ENCODE results near the gene MIER2.
A peak's percentile ranks its signal among the peaks of the same experiment; 100 is the strongest.
"Not testable (repeated sequence)": the region's sequence is repeated elsewhere in the genome, so short reads cannot be mapped to it uniquely, and the experiment has no call there.

The MIER2 gene

GRCh38 chr19:279231-279630, 65.4 kb downstream of the MIER2 start:
- Mint-ChIP-seq H3K9me3 (no peaks in the 10 kb centered on the region), H3K4me3 (no peak overlapping the region), H3K27ac (no peak overlapping the region), H3K36me3 (no peaks in the 10 kb centered on the region), H3K27me3 (peaks cover 46 to 73% of the 10 kb centered on the region in 2 donors), H3K4me1 (no peaks in the 10 kb centered on the region)
- no peak for DNase-seq
- ATAC-seq (replicated peaks) = no peak

- no peaks in the 10 kb centered on the region for H3K9me3 Mint-ChIP-seq
- H3K4me3 Mint-ChIP-seq = no peak overlapping the region
- H3K4me1 Mint-ChIP-seq = no peaks in the 10 kb centered on the region
- H3K36me3 Mint-ChIP-seq = no peaks in the 10 kb centered on the region
- no peak overlapping the region for H3K27ac Mint-ChIP-seq
- peaks cover 40 to 69% of the 10 kb centered on the region in 2 donors for H3K27me3 Mint-ChIP-seq
- DNase-seq (no peak), ATAC-seq (replicated peaks) (no peak)
These were observed 66.9 kb downstream of the MIER2 start for GRCh38 chr19:277581-278165.

GRCh38 chr19:277131-277530, 67.5 kb downstream of the MIER2 start:
- no peak overlapping the region for H3K27ac Mint-ChIP-seq
- no peaks in the 10 kb centered on the region for H3K4me1 Mint-ChIP-seq
- H3K9me3 Mint-ChIP-seq = no peaks in the 10 kb centered on the region
- peaks cover 38 to 70% of the 10 kb centered on the region in 2 donors for H3K27me3 Mint-ChIP-seq
- DNase-seq (no peak), ATAC-seq (replicated peaks) (no peak)
- no peaks in the 10 kb centered on the region for H3K36me3 Mint-ChIP-seq
- H3K4me3 Mint-ChIP-seq = no peak overlapping the region

GRCh38 chr19:275958-276646, 68.5 kb downstream of the MIER2 start:
- H3K36me3 Mint-ChIP-seq = no peaks in the 10 kb centered on the region
- H3K27me3 Mint-ChIP-seq = peaks cover 34 to 70% of the 10 kb centered on the region in 2 donors
- DNase-seq = no peak
- H3K4me1 Mint-ChIP-seq = no peaks in the 10 kb centered on the region
- H3K27ac Mint-ChIP-seq = no peak overlapping the region
- ATAC-seq (replicated peaks) = no peak
- H3K4me3 Mint-ChIP-seq = no peak overlapping the region
- H3K9me3 Mint-ChIP-seq = no peaks in the 10 kb centered on the region

GRCh38 chr19:275000-275399, 69.6 kb downstream of the MIER2 start:
- no peaks in the 10 kb centered on the region for H3K36me3 Mint-ChIP-seq
- H3K9me3 Mint-ChIP-seq = no peaks in the 10 kb centered on the region
- no peak overlapping the region for H3K4me3 Mint-ChIP-seq
- H3K27me3 Mint-ChIP-seq = peaks cover 39 to 67% of the 10 kb centered on the region in 2 donors
- DNase-seq (no peak), ATAC-seq (replicated peaks) (no peak)
- no peaks in the 10 kb centered on the region for H3K4me1 Mint-ChIP-seq
- no peak overlapping the region for H3K27ac Mint-ChIP-seq

GRCh38 chr19:273393-273792, 71.2 kb downstream of the MIER2 start:
- no peaks in the 10 kb centered on the region for H3K9me3 Mint-ChIP-seq
- ATAC-seq (replicated peaks) (no peak), DNase-seq (no peak)
- H3K36me3 Mint-ChIP-seq = no peaks in the 10 kb centered on the region
- no peak overlapping the region for H3K4me3 Mint-ChIP-seq
- no peaks in the 10 kb centered on the region for H3K4me1 Mint-ChIP-seq
- no peak overlapping the region for H3K27ac Mint-ChIP-seq
- peaks cover 40 to 70% of the 10 kb centered on the region in 2 donors for H3K27me3 Mint-ChIP-seq

GRCh38 chr19:271856-272255, 72.7 kb downstream of the MIER2 start:
- H3K27me3 Mint-ChIP-seq = peaks cover 41 to 69% of the 10 kb centered on the region in 2 donors
- peaks cover 5 to 7% of the 10 kb centered on the region in 2 donors for H3K4me1 Mint-ChIP-seq
- H3K36me3 Mint-ChIP-seq = no peaks in the 10 kb centered on the region
- H3K27ac Mint-ChIP-seq = no peak overlapping the region
- H3K4me3 Mint-ChIP-seq = no peak overlapping the region
- H3K9me3 Mint-ChIP-seq = no peaks in the 10 kb centered on the region
- DNase-seq (no peak), ATAC-seq (replicated peaks) (no peak)

- H3K27ac Mint-ChIP-seq; DNase-seq; H3K9me3 Mint-ChIP-seq; H3K36me3 Mint-ChIP-seq; H3K4me1 Mint-ChIP-seq; H3K4me3 Mint-ChIP-seq; ATAC-seq (replicated peaks): not testable (repeated sequence)
- peaks cover 44 to 71% of the 10 kb centered on the region in 2 donors for H3K27me3 Mint-ChIP-seq
These were observed 73.8 kb downstream of the MIER2 start for GRCh38 chr19:270766-271318.

- Mint-ChIP-seq H3K9me3 (no peaks in the 10 kb centered on the region), H3K27me3 (peaks cover 48 to 69% of the 10 kb centered on the region in 2 donors), H3K27ac (no peak overlapping the region), H3K4me3 (no peak overlapping the region), H3K36me3 (no peaks in the 10 kb centered on the region), H3K4me1 (peaks cover 5 to 9% of the 10 kb centered on the region in 2 donors)
- DNase-seq (no peak), ATAC-seq (replicated peaks) (no peak)
These were observed 75.4 kb downstream of the MIER2 start for GRCh38 chr19:269241-269640.

GRCh38 chr19:262125-262524, 82.5 kb downstream of the MIER2 start:
- DNase-seq (no peak), ATAC-seq (replicated peaks) (peak; percentile 91 to 93)
- peaks cover 10 to 18% of the 10 kb centered on the region in 2 donors for H3K4me1 Mint-ChIP-seq
- H3K4me3 Mint-ChIP-seq = no peak overlapping the region
- H3K36me3 Mint-ChIP-seq = no peaks in the 10 kb centered on the region
- peaks cover 41 to 44% of the 10 kb centered on the region in 2 donors for H3K27me3 Mint-ChIP-seq
- H3K9me3 Mint-ChIP-seq = no peaks in the 10 kb centered on the region
- peak overlapping the region; percentile 83 for H3K27ac Mint-ChIP-seq

GRCh38 chr19:256804-257203, 87.8 kb downstream of the MIER2 start:
- peaks cover 33 to 38% of the 10 kb centered on the region in 2 donors for H3K27me3 Mint-ChIP-seq
- not testable (repeated sequence) for H3K4me1 Mint-ChIP-seq; H3K4me3 Mint-ChIP-seq; H3K27ac Mint-ChIP-seq; DNase-seq; H3K36me3 Mint-ChIP-seq; ATAC-seq (replicated peaks); H3K9me3 Mint-ChIP-seq

Measured in stimulated activated naive B cell treated with anti-CD40 and anti-IgM and Interleukin-4, amounts not matched to agents 10 μg/mL and 1 μg/mL and 100 μg/mL, for 72 hours (primary cell).